Measurements from ENCODE around the gene MLH1. TPM values are rescaled to one million over a fixed set of nuclear protein-coding genes. Genes with fewer than 3 reads are reported as not detected.

Gene MLH1
- total and polyA plus RNA-seq, 2 of the 8 experiments (the other 6 are each of a cell fraction or from before 2014, with no cell fraction given) = 36.4 to 47.3 TPM

DNA sequence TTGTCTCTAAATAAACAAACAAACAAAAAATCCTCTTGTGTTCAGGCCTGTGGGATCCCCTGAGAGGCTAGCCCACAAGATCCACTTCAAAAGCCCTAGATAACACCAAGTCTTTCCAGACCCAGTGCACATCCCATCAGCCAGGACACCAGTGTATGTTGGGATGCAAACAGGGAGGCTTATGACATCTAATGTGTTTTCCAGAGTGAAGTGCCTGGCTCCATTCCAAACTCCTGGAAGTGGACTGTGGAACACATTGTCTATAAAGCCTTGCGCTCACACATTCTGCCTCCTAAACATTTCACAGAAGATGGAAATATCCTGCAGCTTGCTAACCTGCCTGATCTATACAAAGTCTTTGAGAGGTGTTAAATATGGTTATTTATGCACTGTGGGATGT, 57.0 kb downstream of the MLH1 start (continued):
- TF ChIP-seq SIN3A (conservative IDR thresholded peaks at IDR 0.05 in 1 of 2, IDR thresholded peaks at IDR 0.05 in 1 of 2; ENCODE audit: low read depth in 1 of 2, low read length in 2 of 2) (no peak), NANOG (IDR thresholded peaks at IDR 0.05; ENCODE audit: insufficient read depth, low read depth, low read length, poor library complexity, severe bottlenecking) (no peak), SIRT6 (IDR thresholded peaks at IDR 0.05; ENCODE audit: low read length) (no peak), E2F6 (IDR thresholded peaks at IDR 0.05) (no peak), KDM4A (IDR thresholded peaks at IDR 0.05; ENCODE audit: low read depth, low read length, severe bottlenecking) (no peak), BCL11A (IDR thresholded peaks at IDR 0.05; ENCODE audit: low read depth in 2 of 2, low read length in 2 of 2) (no peak), GABPA (IDR thresholded peaks at IDR 0.05; ENCODE audit: borderline replicate concordance, insufficient read depth, low read length) (no peak), MAFK (IDR thresholded peaks at IDR 0.05; ENCODE audit: low read depth, low read length) (no peak)

Data from H1 (cell line).